Stimulated activated CD4-positive, alpha-beta T cell treated with anti-CD3 and anti-CD28 coated beads, Interleukin-2, amount 100 ng/mL, for 48 hours (primary cell): ENCODE data around the gene DCLK2.
A peak's percentile ranks its signal among the peaks of the same experiment; 100 is the strongest.

ENCODE experiments used
- DNase-seq, 2 donors: peaks; one replicate each; pipeline ENCODE4 v3.0.0-alpha.2; 2020

DCLK2 gene

DNA sequence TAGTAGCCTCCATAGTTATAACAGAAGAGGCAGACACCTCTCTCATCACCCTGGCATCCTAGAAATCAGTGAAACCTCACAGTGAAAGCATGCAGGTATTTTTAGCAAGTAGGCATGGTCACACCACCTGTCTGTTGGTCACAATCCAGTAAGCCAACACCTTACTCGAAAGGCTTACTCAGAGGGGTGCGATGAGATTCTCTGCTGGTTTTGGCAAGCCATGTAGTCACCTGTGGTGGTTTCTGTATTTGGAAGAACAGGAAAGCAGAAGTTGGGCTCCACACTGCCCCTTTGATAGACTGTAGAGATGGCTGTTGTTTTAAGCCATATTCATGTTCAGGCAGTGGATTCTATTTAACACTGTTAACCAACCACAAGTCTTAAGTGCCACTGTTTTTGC, 134.7 kb downstream of the DCLK2 start:
- DNase-seq = no peak

DNA sequence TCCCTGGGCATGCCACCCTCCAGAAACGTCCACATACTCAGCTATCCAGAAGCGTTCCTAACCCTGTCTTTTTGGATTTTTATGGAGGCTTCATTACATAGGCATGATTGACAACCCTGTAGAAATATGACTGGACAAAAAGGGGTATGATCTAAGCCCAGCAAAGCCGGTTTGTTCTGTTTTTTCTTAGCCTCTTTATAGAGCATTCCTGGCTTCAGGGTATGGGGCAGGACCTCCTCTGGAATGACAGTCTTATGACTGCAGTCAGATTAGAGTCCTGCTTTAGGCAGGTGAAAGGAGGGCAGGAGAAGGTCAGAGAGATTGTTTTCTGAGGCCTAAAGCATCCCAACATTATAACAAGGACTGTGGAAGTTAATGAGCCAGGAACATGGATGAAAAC, 137.4 kb downstream of the DCLK2 start:
- DNase-seq = no peak

DNA sequence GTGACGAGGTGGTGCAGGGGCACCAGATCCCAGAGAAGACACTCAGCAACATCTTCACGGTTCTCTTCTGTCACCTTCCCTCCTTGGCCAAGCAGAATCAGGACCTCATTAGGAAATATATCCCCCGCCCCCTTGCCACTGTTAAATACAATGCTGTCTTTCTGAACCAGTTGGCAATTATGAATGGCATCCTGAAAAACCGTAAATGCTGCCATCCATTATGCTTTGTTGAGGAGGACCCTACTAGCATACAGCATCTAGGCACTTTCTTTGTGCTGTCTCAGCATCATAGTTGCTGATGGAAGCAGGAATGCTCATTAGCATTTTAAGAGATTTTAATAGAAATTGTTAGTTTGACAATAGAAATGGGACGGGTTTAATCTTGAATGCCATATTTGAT, 138.5 kb downstream of the DCLK2 start:
- DNase-seq = no peak

DNA sequence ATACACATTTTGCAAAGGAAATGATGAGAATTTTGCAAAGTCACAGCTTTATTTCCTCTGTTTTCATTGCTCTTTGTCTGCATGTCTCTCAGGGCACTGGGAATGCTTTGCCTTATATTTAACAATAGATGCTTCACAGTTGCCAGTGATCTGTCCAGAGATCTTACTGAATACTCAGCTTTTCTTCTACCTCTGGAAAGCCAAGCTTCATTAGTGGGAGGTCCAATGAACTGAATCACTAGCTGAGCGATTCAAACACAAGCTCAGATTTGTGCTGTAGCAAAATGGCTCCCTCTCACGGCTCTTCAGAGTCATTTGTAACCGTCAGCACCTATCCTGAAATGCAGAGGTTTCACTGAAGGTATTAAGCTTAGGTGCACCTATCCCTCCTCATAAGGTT, 138.9 kb downstream of the DCLK2 start:
- no peak for DNase-seq

DNA sequence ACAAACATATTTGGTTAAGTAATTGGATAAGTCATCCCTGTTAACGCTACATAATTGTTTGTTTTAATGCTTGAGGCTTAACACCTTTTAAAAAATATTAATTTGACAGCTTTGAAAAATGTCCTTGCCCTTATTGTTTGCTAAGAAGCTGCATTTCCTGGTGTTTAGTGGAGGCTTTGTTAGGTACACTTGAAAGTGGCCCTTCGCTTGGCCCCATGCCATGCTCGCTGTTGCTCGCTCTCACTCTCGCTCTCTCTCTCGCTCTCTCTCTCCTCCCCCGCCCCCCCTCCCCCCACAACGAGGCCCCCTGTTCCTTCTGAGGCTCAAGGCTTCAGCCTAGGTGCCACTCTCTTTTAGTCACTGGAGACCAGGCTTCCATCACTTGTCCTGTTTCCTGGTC, 139.6 kb downstream of the DCLK2 start:
- DNase-seq = no peak

DNA sequence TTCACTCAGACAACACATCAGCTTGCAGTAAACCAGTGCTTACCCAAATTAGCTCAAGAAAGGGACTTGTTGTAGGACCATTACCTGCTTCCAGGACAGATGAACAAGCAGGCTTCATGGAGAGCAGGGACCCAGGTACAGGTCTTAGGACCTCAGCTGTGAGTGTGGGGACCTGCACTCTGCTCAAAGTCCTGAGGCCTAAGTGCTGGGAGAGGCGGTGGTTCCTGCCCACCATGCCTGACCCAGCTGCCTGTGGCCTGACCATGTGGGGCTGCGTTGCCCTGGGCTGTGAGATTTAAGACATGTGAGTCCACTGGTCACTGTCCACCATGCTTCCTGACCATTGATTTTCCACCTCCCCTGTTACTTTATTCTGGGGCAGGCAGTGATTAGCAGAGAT, 140.2 kb downstream of the DCLK2 start:
- no peak for DNase-seq

DNA sequence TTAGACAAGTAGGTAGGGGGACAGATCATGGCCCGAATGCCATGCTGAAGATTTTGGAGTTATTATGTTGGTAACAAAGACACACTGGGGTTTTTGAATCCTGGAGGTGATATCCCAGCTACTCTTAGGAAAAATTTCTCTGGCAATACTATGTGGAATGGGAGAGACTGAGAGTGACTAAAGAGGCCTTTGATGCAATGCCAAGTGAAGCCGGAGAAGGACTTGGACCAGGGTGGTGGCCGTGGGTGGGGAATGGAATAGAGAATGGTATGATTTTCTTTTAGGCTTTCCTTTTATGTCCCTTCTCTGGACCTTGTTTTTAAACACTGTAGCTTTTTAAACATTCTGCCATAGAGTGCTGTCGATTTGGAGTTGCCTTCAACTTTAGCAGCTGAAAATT, 141.6 kb downstream of the DCLK2 start:
- no peak for DNase-seq

DNA sequence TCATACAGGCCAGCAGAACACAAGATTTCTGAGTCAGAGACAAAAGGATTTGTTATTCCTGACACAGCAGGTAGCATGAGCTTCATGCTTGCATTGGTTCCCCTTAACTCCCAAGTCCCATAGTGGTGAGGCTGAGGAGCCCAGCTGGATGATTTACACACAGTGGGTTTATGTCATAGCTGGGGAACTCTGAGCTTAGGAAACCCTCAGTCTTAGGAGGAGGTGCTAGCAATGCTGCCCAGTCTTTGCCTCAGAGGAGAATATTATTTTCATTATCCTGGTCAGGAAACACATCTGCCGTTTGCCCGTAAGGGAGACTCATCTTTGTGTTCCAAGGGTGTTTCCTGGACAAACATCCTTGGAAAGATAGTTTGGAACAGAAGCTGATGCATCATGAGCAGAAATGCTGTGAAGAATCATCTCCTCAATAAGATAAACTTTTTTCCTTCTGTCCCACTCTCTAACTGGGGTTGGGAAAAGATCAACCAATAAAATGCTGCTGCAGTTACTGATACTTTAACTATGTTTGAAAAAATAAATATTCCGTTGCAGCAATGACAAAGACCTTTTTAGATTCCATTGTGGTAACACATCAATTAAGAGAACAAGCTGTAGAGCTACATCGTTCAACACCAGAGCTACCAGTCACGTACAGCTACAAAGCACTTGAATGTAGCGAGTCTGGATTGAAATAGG, 146.8 kb downstream of the DCLK2 start:
- DNase-seq = no peak

DNA sequence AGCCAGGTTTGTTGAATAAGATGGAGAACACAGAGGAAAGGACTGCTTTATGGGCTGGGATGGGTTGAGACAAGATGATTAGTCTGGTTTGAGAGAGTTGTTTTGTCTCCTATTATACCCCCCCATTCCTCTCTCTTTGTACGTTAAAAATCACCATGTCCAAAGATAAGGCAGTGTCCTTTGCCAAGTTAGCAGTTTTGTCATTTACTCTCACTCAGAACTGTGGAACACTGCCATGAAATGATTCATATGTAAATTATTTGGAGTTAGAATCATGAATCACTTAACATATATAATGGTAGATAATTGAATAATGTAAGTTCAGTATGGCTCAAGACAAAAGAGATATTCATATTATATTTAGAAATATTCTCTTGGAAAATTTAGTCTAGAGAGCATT, 151.3 kb downstream of the DCLK2 start:
- no peak for DNase-seq

DNA sequence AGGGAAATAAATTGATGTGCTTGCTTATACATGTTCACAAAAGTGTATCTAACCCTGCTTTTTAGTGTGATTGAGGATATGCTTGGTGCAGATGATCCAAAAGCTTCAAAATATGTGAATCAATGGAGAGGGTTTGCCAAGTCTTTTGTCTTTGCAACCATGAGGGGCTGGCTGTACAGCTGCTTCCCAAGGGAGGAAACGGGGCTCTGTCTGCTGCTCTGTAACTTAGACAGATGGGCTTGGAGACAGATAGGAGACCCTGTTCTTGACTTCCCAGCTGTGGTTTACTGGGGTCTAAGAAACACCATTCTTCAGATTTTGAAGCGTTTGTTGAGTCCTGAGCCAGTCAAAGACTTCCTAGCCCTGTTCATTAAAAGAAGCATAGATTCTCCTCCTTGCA, 152.3 kb downstream of the DCLK2 start:
- DNase-seq = no peak

DNA sequence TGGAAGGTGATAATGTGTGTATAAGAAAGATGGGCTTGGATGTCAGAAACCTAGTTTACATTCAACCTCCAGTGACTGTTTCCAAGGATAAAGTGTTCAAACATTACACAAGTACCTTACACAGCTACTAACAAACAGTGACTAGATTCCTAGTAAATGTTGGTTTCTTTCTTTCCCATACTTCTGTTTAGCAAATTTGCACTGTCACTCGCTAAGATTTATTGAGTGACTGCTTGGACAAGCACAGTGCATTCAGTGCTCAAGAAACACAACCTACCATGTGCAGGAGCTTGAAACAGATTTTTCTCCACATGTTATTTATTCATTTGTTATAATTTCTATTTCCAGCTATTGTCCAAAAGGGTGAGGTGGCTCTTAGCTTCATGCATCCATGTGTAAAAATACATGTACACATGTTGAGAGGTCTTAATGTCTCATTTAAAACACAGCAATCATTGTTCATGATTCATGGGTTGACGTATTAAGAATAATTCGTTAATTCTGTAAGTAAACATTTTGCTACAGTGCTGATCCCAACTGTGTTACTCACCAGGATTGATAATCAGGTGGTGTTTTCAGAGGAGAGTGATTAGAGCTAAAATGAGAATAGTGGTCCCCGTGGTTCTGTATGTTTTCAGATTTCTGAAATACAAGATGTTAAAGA, 153.0 kb downstream of the DCLK2 start:
- no peak for DNase-seq

DNA sequence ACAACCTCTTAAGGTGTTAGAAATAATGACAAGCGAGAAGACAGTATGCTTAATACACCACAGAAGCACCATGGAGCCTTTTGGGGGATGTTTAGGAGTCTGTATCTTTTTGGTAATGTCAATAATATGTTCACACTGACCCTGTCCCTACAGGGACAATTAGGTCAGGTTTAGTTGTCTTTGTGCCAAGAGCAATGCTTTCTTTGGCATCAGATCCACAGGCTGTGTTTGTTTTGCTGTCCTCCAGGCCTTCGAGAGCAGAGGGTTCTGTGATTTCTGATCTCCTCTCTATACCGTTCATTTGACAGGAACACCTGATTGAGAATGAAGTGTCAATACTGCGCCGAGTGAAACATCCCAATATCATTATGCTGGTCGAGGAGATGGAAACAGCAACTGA, 153.8 kb downstream of the DCLK2 start:
- no peak for DNase-seq

DNA sequence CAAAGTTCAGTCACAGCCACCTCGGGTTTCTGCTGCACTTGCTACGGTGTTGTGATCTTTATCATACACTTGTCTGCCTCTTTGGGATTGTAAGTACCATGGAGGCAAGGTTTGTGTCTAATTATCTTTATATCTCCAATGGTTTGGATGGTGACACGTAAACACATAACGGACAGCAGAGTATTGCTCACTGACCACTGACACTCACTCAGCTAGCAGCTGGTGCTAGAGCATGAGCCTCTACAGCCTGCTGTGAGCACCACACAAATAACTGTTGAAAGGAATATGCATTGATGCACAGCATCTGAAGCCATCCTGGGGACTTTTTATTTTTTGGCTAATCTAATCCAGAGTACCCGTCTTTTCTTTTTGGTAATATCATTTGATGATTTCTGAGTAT, 156.0 kb downstream of the DCLK2 start:
- no peak for DNase-seq

DNA sequence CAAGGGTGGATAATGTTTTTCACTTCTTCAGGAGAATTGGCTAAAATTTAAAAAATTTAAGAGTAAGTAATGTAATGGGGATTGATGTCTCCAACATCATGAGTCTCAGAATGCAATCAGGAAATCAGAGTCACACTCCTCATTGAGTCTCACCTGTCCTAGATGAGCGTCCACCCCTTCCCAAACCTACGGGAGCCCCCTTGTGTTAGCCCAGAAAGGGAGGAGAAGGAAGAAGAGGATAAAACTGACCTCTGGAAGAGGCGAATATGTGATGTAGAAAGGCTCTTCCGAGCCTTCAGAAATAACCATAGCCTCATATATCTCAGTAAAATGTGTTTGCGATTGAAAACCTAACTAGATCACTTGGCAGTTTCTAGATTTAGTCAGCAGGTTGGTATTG, 157.1 kb downstream of the DCLK2 start:
- no peak for DNase-seq

DNA sequence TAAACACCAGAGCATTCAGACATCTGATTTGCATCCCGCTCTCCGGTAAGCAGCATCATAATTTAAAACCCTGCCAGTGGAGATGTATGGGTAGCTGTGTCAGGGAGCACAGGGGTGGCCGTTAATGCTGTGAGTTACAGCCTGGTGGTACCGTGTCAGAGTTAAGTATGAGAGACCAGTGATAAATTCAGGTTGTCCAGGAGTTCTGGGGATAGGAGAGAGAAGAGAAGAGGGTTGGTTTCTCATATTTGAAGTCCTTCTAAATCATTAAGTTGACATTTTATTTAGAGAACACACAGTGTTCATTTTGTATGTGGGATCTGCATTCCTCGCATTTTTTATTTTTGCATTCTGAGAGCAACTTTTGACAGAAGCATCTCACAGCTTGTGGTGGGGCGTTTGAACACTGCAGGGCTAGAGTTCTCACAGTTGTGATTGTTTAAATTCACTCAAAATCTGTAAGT, 157.6 kb downstream of the DCLK2 start:
- no peak for DNase-seq

DNA sequence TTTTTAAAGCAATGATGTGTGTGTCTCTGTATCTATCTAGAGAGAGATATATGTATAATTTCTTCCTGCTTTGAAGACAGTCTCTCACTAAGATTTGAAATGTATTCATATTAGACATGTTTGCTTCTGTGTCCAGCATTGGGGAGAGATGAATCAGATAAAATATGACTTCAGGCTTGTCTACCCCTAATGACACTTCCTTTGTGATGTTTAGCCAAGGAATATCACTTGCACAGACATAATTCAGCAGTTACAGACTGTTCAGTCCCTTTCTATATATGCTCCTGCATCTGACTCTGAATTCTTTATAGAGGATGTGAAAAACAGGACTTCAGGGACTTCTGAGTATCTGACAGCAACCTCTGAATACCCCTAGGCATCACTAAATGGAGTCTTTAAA, 158.4 kb downstream of the DCLK2 start:
- DNase-seq = no peak

DNA sequence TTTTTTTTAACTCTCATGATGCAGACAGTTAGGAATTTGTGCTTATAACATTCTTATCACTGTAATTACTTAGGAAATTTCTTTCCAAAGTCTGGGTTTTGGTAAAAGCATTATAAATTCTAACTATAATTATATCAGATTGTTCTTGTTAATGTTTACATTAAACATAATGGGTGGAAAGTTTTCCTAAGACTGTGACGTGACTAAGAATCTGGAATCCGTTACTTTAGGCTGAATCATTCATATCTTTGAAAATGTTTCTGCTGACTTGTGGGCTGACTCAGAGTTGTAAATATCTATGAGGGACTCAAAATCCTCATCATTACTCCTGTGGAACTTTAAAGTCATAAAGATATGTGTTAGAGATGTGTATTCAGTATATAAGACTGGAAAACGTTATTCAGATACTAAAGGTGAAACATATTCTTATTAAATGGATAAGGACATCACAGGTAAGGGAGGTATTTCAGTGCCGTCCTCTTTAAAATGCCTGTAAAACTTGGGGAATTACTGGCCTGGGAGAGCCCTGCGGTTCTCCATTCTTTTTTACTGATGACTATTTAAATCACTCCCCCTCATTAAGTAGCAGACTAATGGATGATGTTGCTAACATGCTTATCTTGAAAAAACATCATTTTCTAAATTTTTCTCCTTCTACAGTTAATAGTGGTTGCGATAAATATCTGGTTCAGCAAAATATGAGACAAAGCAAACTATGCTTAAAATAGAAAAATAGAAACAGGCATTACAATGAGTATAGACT, 159.0 kb downstream of the DCLK2 start:
- DNase-seq = no peak

DNA sequence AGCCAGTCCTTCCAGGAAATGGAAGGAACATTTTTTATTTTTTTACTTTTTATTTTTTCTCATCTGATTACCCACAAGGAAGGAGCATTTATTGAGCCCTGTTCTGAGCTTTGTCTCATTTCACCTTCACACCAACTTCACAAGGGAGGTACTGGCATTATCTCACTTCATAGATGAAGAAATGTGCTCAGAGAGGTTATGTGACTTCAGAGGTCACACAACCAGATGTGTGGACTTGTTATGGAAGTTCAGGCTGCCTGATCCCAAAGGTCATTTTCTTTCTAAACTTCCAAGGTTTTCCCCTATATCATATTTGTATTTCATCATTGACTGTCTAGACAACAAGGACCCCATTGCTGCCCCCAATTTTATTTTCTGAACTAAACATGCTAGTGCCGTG, 160.3 kb downstream of the DCLK2 start:
- no peak for DNase-seq

DNA sequence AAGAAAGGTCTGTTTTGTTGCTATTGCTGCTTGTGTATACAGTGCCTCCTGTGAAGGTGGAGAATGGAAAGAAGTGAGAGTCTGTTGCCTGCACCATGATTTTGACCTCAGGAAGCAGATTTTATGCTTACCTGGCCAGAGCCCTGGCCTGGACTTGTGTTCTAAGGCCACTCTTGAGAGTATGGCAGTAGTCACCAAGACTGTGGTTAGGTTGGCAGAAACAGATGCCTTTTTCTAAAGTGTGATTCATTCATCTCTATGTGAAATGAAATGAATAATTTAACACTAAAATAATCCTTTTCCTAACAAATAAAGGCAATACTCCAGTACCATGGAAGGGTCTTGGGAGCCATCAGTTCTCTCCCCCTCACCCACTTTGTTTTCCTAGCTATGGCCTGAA, 161.8 kb downstream of the DCLK2 start:
- no peak for DNase-seq

DNA sequence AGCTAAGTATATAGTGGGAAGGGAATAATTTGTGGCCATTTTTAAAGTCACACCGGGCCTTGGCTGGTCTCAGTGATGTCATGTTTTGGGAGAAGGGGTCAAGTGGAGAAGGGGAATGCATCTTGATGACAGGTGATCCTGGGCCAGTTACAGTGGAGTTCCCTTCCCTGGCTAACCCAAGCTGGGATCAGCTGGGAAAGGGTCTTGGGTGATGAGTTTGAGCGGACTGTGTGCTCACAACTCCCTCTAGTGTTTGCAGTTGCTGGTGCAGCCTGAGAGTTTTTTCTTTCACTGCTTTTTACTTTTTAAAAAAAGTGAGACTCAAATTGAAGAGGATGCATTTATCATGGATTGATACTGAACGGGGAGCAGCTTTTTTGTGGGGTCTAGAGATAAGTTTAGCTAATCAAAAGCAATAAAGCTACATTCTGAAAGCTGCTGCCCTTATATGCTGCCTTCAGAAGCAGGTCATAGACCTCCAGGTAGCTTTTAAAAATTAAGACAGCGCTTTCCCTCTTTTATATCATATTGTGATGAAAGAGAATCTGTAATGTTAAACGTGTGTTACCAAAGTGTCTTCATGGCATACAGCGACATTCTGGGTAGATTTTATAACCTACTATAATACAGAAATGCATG, 164.7 kb downstream of the DCLK2 start:
- peak; percentile 6 to 7 for DNase-seq

DNA sequence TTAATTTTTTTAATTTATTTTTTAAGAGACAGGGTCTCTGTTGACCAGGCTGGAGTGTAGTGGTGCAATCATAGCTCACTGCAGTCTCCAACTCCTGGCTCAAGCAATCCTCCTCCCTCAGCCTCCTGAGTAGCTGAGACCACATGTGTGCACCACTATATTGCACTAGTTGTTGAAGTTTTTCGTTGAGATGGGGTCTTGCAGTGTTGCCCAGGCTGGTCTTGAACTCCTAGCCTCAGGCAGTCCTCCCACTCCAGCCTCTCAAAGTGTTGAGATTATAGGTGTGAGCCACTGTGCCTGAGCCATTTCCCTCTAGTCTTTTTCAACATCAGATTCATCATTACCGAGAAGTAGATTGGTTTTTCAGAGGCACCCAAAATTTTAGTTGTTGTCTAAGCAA, 165.7 kb downstream of the DCLK2 start:
- no peak for DNase-seq

DNA sequence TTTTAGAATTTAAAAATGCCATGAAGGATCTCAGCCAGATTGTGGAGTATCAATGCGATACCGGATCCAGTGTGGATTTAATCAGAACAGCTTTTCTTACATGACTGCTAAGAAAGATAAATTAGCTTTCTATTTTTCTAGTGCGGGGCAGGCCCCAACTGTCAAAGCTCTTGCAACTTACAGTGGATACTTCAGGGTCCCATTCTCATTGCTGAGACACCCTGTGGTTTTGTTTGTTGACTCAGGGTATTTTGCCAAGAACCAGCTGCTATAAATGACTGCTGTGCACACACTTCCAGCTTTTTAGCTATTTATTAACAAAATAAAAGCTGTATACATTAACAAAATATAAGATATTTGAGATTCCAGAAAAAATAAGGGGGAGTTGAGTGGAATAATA, 166.4 kb downstream of the DCLK2 start:
- no peak for DNase-seq

DNA sequence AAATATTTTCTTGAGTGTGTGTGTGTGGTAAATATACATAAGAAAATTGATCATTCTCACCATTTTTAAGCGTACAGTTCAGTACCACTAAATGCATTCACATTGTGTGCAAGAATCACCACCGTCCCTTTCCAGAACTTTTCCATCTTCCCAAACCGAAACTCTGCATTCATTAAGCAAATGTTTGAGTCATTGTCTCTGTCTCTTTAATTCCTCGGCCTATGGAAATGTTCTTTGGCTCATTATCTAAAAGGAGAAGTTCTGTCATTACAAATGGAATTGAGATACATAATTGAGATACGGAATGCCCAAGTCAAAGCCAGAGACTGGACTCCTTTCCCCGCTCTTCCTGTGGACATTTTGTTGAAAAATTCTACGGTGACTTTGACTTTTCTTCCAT, 168.9 kb downstream of the DCLK2 start:
- no peak for DNase-seq

DNA sequence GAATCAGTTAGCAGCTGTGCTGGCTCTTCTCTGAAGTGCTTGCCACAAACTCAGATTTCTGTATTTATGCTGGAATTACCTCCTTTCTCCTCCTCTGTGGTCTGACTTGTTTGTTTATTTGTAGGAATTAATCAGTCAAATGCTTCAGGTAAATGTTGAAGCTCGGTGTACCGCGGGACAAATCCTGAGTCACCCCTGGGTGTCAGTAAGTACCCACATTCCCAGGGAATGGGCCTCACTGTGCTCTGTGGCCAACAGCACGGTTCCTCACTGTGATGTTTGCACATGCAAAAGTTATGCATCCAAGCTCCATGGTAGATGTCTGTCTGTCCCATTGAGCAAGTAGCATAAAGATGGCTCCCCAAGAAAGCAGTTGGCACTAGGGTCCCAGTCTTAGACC, 169.9 kb downstream of the DCLK2 start:
- no peak for DNase-seq
